HepG2 (cell line): ENCODE results near the gene EIF2S2. TPM values are rescaled to one million over a fixed set of nuclear protein-coding genes. Genes with fewer than 3 reads are reported as not detected.
A peak's percentile ranks its signal among the peaks of the same experiment; 100 is the strongest.

Source experiments
- FOXJ3 ChIP-seq: sonication (generic); formaldehyde crosslinking; IDR thresholded peaks from 2 replicates; pipeline ENCODE4 v1.4.0; 2020; ENCODE audit warnings: missing genetic modification reagents, mild to moderate bottlenecking, borderline replicate concordance
- NAIF1 ChIP-seq: sonication (generic); formaldehyde crosslinking; IDR thresholded peaks from 2 replicates; pipeline ENCODE4 v1.5.0; 2020; ENCODE audit warnings: mild to moderate bottlenecking, missing genetic modification reagents, borderline replicate concordance
- NFIB ChIP-seq: sonication (generic); formaldehyde crosslinking; IDR thresholded peaks from 2 replicates; pipeline ENCODE4 v1.9.0; 2021; ENCODE audit warnings: missing genetic modification reagents, mild to moderate bottlenecking, borderline replicate concordance
- RORA ChIP-seq: sonication (generic); formaldehyde crosslinking; IDR thresholded peaks from 2 replicates; pipeline ENCODE4 v1.5.0; 2020; ENCODE audit warnings: mild to moderate bottlenecking, missing genetic modification reagents, moderate library complexity
- SMYD3 ChIP-seq: sonication (generic); formaldehyde crosslinking; IDR thresholded peaks from 2 replicates; pipeline ENCODE4 v1.8.1; 2023; ENCODE audit warnings: mild to moderate bottlenecking, missing genetic modification reagents
- ZFX ChIP-seq: sonication (generic); formaldehyde crosslinking; IDR thresholded peaks from 2 replicates; pipeline ENCODE4 v1.4.0; 2020; ENCODE audit warnings: mild to moderate bottlenecking, low read depth, missing genetic modification reagents, moderate library complexity
- ZNF20 ChIP-seq: sonication (generic); formaldehyde crosslinking; IDR thresholded peaks from 2 replicates; pipeline ENCODE4 v1.4.0; 2020; ENCODE audit warnings: mild to moderate bottlenecking, moderate library complexity, missing genetic modification reagents
- ZNF383 ChIP-seq: sonication (generic); formaldehyde crosslinking; IDR thresholded peaks from 2 replicates; pipeline ENCODE4 v1.4.0; 2020; ENCODE audit warnings: missing genetic modification reagents, mild to moderate bottlenecking, borderline replicate concordance
- polyA plus RNA-seq, 8 experiments: library from polyadenylated mRNA; depleted of rRNA in 3 of 8; stranded (reverse) in 7 of 8; unstranded in 1 of 8; fragments of >200 nt; fragmentation: Illumina TruSeq in 4 of 8; extraction: Trizol in 4 of 8; gene quantifications; 2 replicates each; pipeline versions ENCODE4 v1.2.1 to v1.2.3, GENCODE V29; 2011 to 2016; ENCODE audit warnings: low read depth in 4 of 8, missing spikeins in 1 of 8, mixed read lengths in 1 of 8; ENCODE audit not compliant: insufficient read depth in 1 of 8
- total RNA-seq, 5 experiments: library from RNA; depleted of rRNA; stranded (reverse); fragments of >200 nt; fragmentation: Illumina TruSeq; extraction: Trizol; gene quantifications; 2 replicates each; pipeline ENCODE4 v1.2.3, GENCODE V29; 2016; ENCODE audit warnings: low read depth in 1 of 5
- TF ChIP-seq, protein P1 (sequence below): sonication (generic); formaldehyde crosslinking; IDR thresholded peaks from 2 replicates; pipeline ENCODE4 v1.4.0; 2020; ENCODE audit warnings: missing genetic modification reagents, mild to moderate bottlenecking, borderline replicate concordance
- TF ChIP-seq, protein P2 (sequence below), 2 experiments: sonication (generic) in 1 of 2; formaldehyde crosslinking in 1 of 2; IDR thresholded peaks; 2 replicates each; pipeline versions ENCODE4 v1.6.1 to v1.9.0; 2014 to 2022; ENCODE audit warnings: antibody characterized with exemption in 1 of 2, borderline replicate concordance in 1 of 2, inconsistent platforms in 1 of 2, low read depth in 1 of 2, missing genetic modification reagents in 1 of 2
- TF ChIP-seq, protein P3 (sequence below): sonication (generic); formaldehyde crosslinking; IDR thresholded peaks from 2 replicates; pipeline ENCODE4 v1.8.0; 2022; ENCODE audit warnings: missing genetic modification reagents, mild to moderate bottlenecking, moderate library complexity, borderline replicate concordance
- TF ChIP-seq, protein P4 (sequence below): sonication (generic); formaldehyde crosslinking; IDR thresholded peaks from 2 replicates; pipeline ENCODE4 v1.4.0; 2020; ENCODE audit warnings: low read depth, mild to moderate bottlenecking, missing genetic modification reagents

Gene EIF2S2
- total and polyA plus RNA-seq, 2 of the 13 experiments (the other 11 are each of a cell fraction or from before 2014, with no cell fraction given) = 126 to 213 TPM

DNA sequence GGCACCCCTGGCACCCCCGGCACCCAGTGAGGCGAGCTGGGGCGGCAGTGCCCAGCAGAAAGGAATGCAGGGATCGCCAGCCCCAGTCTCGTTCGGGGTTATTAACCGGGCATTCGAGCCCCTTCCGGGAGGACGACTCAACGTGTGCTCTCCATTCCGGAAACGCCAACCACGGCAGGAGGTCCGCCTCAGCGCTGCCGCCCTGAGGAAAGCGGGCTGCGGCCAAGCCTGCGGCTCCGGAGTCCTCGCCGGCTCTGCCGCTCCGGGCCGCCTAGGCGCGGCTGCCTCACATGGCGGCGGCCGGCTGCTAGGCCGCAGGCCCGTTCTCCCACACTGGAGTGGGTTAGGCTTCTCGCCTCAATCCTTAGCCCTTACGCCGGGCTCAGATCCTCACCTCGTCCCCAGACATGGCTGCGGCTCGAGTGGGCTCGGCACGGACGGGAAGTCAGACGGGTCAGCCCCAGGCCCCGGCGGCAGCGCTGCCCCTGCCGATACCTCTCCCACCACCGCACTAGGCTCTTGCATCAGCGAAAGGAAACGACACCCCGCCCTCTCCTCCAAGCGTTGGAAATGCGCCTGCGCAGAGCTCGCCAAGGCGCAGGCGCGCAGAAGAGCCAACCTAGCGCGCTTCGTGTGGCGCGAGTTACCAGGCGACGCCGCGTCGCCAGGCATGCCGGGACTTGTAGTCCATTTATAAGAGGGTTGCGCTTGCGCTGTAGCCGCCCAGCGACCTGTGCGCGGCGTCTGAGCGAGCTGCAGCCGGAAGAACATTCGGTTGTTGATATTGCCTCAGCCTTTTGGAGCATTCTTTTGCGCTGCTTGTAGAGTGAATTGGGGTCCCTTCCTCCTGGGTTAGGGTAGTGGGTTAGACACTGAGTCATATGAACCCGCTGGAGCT is at the start of gene EIF2S2 (continued):
- TF ChIP-seq ZNF20 (CRISPR knock-in tag) = peak; percentile 94
- TF ChIP-seq ZNF383 = peak; percentile 96
- TF ChIP-seq, protein P1, sequence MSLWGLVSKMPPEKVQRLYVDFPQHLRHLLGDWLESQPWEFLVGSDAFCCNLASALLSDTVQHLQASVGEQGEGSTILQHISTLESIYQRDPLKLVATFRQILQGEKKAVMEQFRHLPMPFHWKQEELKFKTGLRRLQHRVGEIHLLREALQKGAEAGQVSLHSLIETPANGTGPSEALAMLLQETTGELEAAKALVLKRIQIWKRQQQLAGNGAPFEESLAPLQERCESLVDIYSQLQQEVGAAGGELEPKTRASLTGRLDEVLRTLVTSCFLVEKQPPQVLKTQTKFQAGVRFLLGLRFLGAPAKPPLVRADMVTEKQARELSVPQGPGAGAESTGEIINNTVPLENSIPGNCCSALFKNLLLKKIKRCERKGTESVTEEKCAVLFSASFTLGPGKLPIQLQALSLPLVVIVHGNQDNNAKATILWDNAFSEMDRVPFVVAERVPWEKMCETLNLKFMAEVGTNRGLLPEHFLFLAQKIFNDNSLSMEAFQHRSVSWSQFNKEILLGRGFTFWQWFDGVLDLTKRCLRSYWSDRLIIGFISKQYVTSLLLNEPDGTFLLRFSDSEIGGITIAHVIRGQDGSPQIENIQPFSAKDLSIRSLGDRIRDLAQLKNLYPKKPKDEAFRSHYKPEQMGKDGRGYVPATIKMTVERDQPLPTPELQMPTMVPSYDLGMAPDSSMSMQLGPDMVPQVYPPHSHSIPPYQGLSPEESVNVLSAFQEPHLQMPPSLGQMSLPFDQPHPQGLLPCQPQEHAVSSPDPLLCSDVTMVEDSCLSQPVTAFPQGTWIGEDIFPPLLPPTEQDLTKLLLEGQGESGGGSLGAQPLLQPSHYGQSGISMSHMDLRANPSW (CRISPR knock-in tag) = peak; percentile 89; the same call in 1 of the 2 replicates
- peak; percentile 89 for TF ChIP-seq NAIF1 (CRISPR knock-in tag)
- TF ChIP-seq RORA (CRISPR knock-in tag) = no peak; the same call in 1 of the 2 replicates
- TF ChIP-seq, protein P2, sequence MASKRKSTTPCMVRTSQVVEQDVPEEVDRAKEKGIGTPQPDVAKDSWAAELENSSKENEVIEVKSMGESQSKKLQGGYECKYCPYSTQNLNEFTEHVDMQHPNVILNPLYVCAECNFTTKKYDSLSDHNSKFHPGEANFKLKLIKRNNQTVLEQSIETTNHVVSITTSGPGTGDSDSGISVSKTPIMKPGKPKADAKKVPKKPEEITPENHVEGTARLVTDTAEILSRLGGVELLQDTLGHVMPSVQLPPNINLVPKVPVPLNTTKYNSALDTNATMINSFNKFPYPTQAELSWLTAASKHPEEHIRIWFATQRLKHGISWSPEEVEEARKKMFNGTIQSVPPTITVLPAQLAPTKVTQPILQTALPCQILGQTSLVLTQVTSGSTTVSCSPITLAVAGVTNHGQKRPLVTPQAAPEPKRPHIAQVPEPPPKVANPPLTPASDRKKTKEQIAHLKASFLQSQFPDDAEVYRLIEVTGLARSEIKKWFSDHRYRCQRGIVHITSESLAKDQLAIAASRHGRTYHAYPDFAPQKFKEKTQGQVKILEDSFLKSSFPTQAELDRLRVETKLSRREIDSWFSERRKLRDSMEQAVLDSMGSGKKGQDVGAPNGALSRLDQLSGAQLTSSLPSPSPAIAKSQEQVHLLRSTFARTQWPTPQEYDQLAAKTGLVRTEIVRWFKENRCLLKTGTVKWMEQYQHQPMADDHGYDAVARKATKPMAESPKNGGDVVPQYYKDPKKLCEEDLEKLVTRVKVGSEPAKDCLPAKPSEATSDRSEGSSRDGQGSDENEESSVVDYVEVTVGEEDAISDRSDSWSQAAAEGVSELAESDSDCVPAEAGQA (IDR thresholded peaks at IDR 0.05; ENCODE audit: low read depth) = peak; percentile 88
- TF ChIP-seq, protein P2 (CRISPR knock-in tag; IDR thresholded peaks at IDR 0.05; ENCODE audit: borderline replicate concordance) = peak; percentile 96; the same call in 1 of the 2 replicates
- TF ChIP-seq, protein P3, sequence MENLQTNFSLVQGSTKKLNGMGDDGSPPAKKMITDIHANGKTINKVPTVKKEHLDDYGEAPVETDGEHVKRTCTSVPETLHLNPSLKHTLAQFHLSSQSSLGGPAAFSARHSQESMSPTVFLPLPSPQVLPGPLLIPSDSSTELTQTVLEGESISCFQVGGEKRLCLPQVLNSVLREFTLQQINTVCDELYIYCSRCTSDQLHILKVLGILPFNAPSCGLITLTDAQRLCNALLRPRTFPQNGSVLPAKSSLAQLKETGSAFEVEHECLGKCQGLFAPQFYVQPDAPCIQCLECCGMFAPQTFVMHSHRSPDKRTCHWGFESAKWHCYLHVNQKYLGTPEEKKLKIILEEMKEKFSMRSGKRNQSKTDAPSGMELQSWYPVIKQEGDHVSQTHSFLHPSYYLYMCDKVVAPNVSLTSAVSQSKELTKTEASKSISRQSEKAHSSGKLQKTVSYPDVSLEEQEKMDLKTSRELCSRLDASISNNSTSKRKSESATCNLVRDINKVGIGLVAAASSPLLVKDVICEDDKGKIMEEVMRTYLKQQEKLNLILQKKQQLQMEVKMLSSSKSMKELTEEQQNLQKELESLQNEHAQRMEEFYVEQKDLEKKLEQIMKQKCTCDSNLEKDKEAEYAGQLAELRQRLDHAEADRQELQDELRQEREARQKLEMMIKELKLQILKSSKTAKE (CRISPR knock-in tag) = peak; percentile 49
- peak; percentile 95 for TF ChIP-seq SMYD3 (CRISPR knock-in tag)
- TF ChIP-seq ZFX = peak; percentile 100
- TF ChIP-seq NFIB (CRISPR knock-in tag) = no peak
- peak; percentile 98 for TF ChIP-seq FOXJ3 (CRISPR knock-in tag)
- TF ChIP-seq, protein P4, sequence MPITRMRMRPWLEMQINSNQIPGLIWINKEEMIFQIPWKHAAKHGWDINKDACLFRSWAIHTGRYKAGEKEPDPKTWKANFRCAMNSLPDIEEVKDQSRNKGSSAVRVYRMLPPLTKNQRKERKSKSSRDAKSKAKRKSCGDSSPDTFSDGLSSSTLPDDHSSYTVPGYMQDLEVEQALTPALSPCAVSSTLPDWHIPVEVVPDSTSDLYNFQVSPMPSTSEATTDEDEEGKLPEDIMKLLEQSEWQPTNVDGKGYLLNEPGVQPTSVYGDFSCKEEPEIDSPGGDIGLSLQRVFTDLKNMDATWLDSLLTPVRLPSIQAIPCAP = peak; percentile 31; the same call in 1 of the 2 replicates
